Immature natural killer cell (primary cell): ENCODE measurements around the gene ZNF665. TPM values are rescaled to one million over a fixed set of nuclear protein-coding genes. Genes with fewer than 3 reads are reported as not detected.
"Not testable (repeated sequence)": the region's sequence is repeated elsewhere in the genome, so short reads cannot be mapped to it uniquely, and the experiment has no call there.

Source experiments
- DNase-seq, 3 donors: peaks; one replicate each; pipeline ENCODE4 v3.0.0; 2022; ENCODE audit warnings: mixed read lengths in 1 of 3
- H3K27ac Mint-ChIP-seq, 6 donors: one replicate each; pipeline ENCODE4 v1.8.0; 2020; ENCODE audit warnings: mixed read lengths in 6 of 6, mild to moderate bottlenecking in 5 of 6, inconsistent platforms in 4 of 6, moderate library complexity in 3 of 6
- H3K27me3 Mint-ChIP-seq, 3 donors: one replicate each; pipeline ENCODE4 v1.8.0; 2020 to 2021; ENCODE audit warnings: low read depth in 3 of 3, mild to moderate bottlenecking in 3 of 3, mixed read lengths in 3 of 3, moderate library complexity in 3 of 3, inconsistent platforms in 1 of 3
- H3K36me3 Mint-ChIP-seq, 3 donors: one replicate each; pipeline ENCODE4 v1.8.0; 2020; ENCODE audit warnings: mixed read lengths in 3 of 3, inconsistent platforms in 2 of 3, mild to moderate bottlenecking in 2 of 3
- H3K4me1 Mint-ChIP-seq, 2 donors: one replicate each; pipeline ENCODE4 v1.8.0; 2020; ENCODE audit warnings: inconsistent platforms in 2 of 2, mild to moderate bottlenecking in 2 of 2, mixed read lengths in 2 of 2, moderate library complexity in 1 of 2
- H3K4me3 Mint-ChIP-seq, 5 donors: one replicate each; pipeline ENCODE4 v1.8.0; 2020; ENCODE audit warnings: mild to moderate bottlenecking in 5 of 5, mixed read lengths in 5 of 5, inconsistent platforms in 3 of 5, moderate library complexity in 3 of 5
- H3K9me3 Mint-ChIP-seq, 6 donors: one replicate each; pipeline ENCODE4 v1.8.0; 2020; ENCODE audit warnings: mild to moderate bottlenecking in 6 of 6, mixed read lengths in 6 of 6, inconsistent platforms in 4 of 6, moderate library complexity in 3 of 6
- polyA plus RNA-seq, 3 donors: library from polyadenylated mRNA; unstranded; fragments of 300-500 nt; fragmentation: Illumina TruSeq; gene quantifications; one replicate each; pipeline ENCODE4 v1.2.3, GENCODE V29; 2021

ZNF665 gene
- polyA plus RNA-seq, 3 donors from 2014 or later = 7.6 to 12.8 (median 11.2) TPM

DNA sequence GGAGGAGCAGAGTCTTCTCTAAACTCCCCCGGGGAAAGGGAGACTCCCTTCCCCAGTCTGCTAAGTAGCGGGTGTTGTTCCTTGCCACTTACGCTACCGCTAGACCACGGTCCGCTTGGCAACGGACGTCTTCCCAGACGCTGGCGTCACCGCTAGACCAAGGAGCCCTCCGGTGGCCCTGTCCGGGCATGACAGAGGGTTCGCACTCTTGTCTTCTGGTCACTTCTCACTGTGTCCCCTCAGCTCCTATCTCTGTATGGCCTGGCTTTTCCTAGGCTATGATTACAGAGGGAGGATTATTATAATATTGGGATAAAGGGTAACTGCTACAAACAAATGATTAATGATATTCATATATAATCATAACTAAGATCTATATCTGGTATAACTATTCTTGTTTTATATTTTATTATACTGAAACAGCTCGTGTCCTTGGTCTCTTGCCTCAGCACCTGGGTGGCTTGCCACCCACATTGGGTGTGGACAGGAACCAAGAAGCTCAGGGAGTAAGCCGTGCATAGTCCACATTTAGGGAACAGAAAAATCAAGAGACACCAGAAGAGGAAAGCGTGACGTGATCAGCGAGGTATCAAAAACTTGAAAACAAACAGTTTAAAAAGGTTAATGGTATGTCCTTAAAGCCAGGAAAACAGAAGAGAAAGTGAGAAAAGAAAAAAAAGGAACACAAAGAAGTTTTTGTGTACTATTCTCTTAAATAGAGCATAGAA lies 7.8 kb downstream of the ZNF665 start:
- not testable (repeated sequence) for H3K9me3 Mint-ChIP-seq, H3K4me1 Mint-ChIP-seq, DNase-seq, H3K27me3 Mint-ChIP-seq, H3K4me3 Mint-ChIP-seq, H3K27ac Mint-ChIP-seq
- peaks cover 4 to 36% (median 22%) of the 10 kb centered on the region in 3 donors for H3K36me3 Mint-ChIP-seq

DNA sequence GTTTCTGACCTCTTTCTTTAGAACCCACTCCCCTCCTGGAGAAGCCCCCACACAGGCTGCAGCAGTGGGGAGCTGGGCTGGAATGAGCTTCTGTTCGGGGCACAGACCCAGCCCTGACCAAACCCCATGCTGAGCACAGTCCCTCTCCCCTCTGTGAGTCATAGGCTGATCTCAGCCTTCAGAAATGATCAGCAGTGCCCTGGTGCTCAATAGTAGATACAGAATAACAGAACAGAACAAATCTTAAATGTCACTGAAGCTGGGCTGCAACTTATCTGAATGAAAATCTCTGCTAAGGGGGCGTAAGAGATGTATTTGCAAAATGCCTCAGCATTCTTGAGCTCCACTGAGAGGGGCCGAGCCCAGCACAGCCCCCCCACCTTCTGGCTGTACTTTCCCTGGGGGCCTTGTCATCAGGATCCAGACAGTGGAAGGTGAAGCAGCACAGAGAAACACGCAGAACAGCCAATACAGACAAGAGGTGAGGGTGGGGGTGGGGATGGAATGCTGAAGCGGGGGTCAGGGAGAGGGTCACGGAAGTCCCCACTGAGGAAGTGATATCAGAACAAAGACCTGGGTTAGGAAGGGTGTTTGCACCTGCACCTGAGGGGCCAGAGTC lies 9.9 kb downstream of the ZNF665 start:
- H3K36me3 Mint-ChIP-seq = peaks cover 10 to 44% (median 31%) of the 10 kb centered on the region in 3 donors
- H3K4me3 Mint-ChIP-seq = no peak overlapping the region
- no peaks in the 10 kb centered on the region for H3K27me3 Mint-ChIP-seq
- DNase-seq = no peak
- peaks cover 0 to 6% (median under 1%) of the 10 kb centered on the region in 6 donors for H3K9me3 Mint-ChIP-seq
- H3K4me1 Mint-ChIP-seq = peaks cover 0 to 4% of the 10 kb centered on the region in 2 donors
- H3K27ac Mint-ChIP-seq = no peak overlapping the region

DNA sequence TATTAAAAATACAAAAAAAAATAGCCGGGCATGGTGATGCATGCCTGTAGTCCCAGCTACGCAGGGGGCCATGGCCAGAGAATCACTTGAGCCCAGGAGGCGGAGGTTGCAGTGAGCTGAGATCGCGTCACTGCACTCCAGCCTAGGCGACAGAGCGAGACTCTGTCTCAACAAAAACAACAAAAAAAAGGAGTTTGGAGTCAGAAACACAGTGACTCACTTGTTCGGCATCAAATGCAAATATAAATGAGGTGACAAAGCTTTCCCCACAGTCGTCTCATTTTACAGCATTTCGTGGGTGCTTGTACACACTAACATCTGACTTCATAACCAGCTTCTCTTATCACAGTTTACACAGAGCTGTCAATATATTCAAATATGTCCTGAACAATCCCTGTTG lies 11.0 kb downstream of the ZNF665 start:
- no peak for DNase-seq
- no peaks in the 10 kb centered on the region for H3K27me3 Mint-ChIP-seq
- H3K9me3 Mint-ChIP-seq = peaks cover 0 to 9% (median 4%) of the 10 kb centered on the region in 6 donors
- peaks cover 14 to 52% (median 39%) of the 10 kb centered on the region in 3 donors for H3K36me3 Mint-ChIP-seq
- H3K4me1 Mint-ChIP-seq = peaks cover 0 to 4% of the 10 kb centered on the region in 2 donors
- no peak overlapping the region for H3K27ac Mint-ChIP-seq
- H3K4me3 Mint-ChIP-seq = no peak overlapping the region

DNA sequence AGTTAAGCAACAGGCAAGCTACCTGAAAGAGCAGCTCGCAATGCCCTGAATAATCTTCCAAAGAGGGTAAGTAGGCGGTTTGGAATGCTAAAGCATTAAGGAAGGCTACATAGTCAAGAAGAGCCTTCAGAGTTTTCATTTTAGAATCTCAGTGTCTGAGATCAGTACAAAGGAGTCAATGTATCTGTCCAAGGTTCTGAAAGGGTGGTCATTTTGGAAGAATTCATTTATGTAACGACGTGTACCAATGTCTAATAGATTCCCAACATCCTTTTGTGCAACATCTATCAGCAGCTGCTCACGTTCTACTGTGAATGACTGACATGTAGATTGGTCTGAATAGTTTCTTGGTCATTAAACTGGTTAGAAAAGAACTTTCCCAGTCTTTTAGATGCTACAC lies 15.2 kb downstream of the ZNF665 start:
- Mint-ChIP-seq H3K27me3 (peaks cover 0 to 4% (median 0%) of the 10 kb centered on the region in 3 donors), H3K4me1 (peaks cover 0 to 4% of the 10 kb centered on the region in 2 donors), H3K27ac (no peak overlapping the region), H3K4me3 (no peak overlapping the region), H3K9me3 (peaks cover 7 to 24% (median 13%) of the 10 kb centered on the region in 6 donors), H3K36me3 (peaks cover 29 to 69% (median 63%) of the 10 kb centered on the region in 3 donors)
- DNase-seq = no peak

DNA sequence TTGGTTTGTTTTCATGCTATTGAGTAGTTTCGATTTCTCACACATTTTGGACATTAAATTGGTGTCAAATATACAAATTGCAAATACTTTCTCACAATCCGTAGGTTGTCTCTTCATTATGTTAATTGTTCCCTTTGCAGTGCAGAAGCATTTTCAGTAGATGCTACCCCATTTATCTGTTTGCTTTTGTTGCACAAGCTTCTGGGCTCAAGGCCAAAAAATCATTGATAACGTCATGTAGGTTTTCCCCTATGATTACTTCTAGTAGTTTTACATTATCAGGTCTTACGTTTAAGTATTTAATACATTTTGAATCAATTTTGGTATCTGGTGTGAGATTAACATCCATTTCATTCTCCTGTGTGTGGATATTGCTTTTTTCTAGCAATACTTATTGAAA lies 20.3 kb downstream of the ZNF665 start:
- Mint-ChIP-seq H3K4me3 (no peak overlapping the region), H3K27ac (no peak overlapping the region), H3K9me3 (peaks cover 16 to 57% (median 39%) of the 10 kb centered on the region in 6 donors), H3K27me3 (peaks cover 0 to 4% (median 0%) of the 10 kb centered on the region in 3 donors), H3K36me3 (peaks cover 34 to 61% (median 42%) of the 10 kb centered on the region in 3 donors), H3K4me1 (no peaks in the 10 kb centered on the region)
- no peak for DNase-seq

DNA sequence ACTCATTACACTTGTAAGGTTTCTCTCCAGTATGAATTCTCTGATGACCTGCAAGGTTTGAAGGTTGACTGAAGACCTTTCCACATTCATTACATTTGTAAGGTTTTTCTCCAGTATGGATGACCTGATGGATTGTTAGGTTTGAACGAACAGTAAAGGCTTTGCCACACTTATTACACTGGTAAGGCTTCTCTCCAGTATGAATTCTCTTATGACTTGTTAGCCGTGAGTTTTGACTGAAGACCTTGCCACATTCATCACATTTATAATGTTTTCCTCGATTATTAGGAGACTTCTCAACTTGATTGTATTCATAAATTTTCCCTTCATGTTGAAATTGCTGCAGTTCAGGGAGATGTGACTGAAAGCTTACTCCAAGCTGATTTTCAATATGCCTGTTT lies 27.5 kb downstream of the ZNF665 start:
- no peak overlapping the region for H3K4me3 Mint-ChIP-seq
- no peaks in the 10 kb centered on the region for H3K27me3 Mint-ChIP-seq
- no peak for DNase-seq
- H3K36me3 Mint-ChIP-seq = peaks cover 26 to 34% (median 26%) of the 10 kb centered on the region in 3 donors
- H3K9me3 Mint-ChIP-seq = peaks cover 37 to 78% (median 74%) of the 10 kb centered on the region in 6 donors
- no peak overlapping the region for H3K27ac Mint-ChIP-seq
- H3K4me1 Mint-ChIP-seq = no peaks in the 10 kb centered on the region

DNA sequence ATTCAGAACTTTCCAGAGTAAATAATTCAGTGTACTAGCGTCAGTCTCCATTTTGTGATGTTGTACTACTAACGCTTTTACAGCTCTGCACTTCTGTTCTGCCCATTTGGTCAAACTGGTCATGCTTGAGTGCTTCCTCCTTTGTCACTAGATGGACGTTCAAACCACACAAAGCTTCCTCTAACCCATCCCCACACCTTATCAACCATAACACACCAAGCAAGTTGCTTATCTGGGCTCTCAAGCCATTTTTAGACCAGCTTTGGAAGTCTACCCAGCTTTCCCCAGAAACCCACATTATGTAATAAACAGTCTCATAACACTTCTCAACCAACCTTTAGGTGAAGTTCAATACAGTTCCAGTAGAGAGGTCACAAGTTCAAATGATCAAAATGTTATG lies 32.0 kb downstream of the ZNF665 start:
- no peak for DNase-seq
- peaks cover 19 to 20% of the 10 kb centered on the region in 2 donors for H3K4me1 Mint-ChIP-seq
- H3K9me3 Mint-ChIP-seq = peaks cover 24 to 57% (median 48%) of the 10 kb centered on the region in 6 donors
- H3K36me3 Mint-ChIP-seq = peaks cover 26 to 34% (median 27%) of the 10 kb centered on the region in 3 donors
- H3K4me3 Mint-ChIP-seq = peak overlapping the region in 2 of 5 donors; percentile 28 to 36
- no peak overlapping the region for H3K27ac Mint-ChIP-seq
- peaks cover 8 to 15% (median 13%) of the 10 kb centered on the region in 3 donors for H3K27me3 Mint-ChIP-seq

DNA sequence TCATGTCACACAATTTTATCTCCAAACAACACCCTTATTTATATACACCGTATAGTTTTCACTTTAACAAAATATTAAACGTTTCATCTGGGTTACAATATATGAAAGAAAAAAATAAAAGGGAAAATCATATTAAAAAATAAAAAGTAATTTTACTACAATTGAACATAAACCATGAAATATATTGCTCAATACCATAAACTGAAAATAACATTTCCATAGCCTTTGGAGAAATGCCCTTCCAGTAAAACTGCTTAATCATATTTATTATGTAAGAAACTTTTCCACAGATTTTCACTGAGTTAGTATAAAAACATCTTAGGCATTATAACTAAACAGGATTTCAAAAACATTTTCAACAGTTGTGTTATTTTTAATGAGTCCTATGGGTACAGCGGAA lies 32.8 kb downstream of the ZNF665 start:
- Mint-ChIP-seq H3K9me3 (peaks cover 17 to 49% (median 41%) of the 10 kb centered on the region in 6 donors), H3K4me3 (peak overlapping the region in 2 of 5 donors; percentile 70 to 80), H3K27ac (no peak overlapping the region), H3K27me3 (peaks cover 8 to 15% (median 13%) of the 10 kb centered on the region in 3 donors), H3K36me3 (peaks cover 19 to 28% (median 23%) of the 10 kb centered on the region in 3 donors), H3K4me1 (peaks cover 20 to 22% of the 10 kb centered on the region in 2 donors)
- no peak for DNase-seq

DNA sequence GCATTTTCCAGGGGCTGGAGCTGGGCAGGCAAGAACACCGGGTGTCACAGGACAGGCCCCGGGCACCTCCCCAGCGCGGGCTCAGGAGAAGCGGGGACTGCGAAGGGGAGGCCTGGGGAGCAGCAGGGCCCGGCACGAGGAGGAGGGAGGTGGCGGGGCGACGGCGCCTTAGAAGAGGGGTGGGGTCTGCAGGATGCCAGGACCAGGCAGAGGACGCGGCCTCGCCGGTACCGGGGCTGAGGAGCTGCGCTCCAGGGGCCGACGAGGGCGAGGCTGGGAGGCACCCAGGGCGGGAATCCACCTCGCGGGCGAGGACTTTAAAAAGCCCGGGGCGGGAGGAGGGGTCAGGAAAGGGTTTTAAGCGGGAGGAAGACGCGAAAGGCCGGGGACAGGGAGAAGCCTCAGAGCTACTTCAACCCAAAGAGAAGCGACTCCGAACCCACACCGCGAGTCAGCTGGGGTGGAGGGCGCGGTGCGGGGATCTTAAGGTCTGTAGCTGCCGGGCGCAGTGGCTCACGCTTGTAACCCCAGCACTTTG lies 35.0 kb downstream of the ZNF665 start:
- H3K4me1 Mint-ChIP-seq = peaks cover 29 to 38% of the 10 kb centered on the region in 2 donors
- peaks cover 32 to 40% (median 36%) of the 10 kb centered on the region in 3 donors for H3K36me3 Mint-ChIP-seq
- H3K27me3 Mint-ChIP-seq = peaks cover 8 to 15% (median 15%) of the 10 kb centered on the region in 3 donors
- peak; percentile 0 to 29 (median 21) for DNase-seq
- H3K9me3 Mint-ChIP-seq = peaks cover 7 to 40% (median 27%) of the 10 kb centered on the region in 6 donors
- peak overlapping the region; percentile 70 to 90 (median 85) for H3K4me3 Mint-ChIP-seq
- peak overlapping the region; percentile 41 to 85 (median 76) for H3K27ac Mint-ChIP-seq

DNA sequence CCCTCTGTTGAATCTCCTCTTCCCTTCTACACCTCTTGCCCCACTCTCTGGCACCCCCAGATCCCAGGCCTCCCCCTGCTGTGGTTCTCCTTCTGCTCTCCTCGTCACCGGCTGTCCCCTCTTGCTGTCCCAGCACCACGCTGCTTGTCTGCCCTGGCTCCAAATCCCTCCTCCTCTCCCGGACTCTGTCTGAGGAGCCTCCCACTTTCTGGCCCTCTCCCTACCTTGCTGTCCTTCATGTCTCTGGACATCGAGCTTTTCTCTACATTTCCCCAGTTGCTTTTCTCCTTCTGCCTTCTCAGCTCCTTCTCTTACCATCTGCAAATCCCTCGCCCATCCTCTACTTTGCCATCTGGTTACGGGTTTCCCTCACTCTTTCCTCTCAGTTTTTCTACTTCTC lies 35.5 kb downstream of the ZNF665 start:
- Mint-ChIP-seq H3K27me3 (peaks cover 8 to 15% (median 15%) of the 10 kb centered on the region in 3 donors), H3K36me3 (peaks cover 37 to 46% (median 40%) of the 10 kb centered on the region in 3 donors), H3K27ac (peak overlapping the region; percentile 41 to 85 (median 73)), H3K9me3 (peaks cover 7 to 39% (median 24%) of the 10 kb centered on the region in 6 donors), H3K4me3 (peak overlapping the region; percentile 70 to 90 (median 85)), H3K4me1 (peaks cover 29 to 42% of the 10 kb centered on the region in 2 donors)
- DNase-seq = no peak

DNA sequence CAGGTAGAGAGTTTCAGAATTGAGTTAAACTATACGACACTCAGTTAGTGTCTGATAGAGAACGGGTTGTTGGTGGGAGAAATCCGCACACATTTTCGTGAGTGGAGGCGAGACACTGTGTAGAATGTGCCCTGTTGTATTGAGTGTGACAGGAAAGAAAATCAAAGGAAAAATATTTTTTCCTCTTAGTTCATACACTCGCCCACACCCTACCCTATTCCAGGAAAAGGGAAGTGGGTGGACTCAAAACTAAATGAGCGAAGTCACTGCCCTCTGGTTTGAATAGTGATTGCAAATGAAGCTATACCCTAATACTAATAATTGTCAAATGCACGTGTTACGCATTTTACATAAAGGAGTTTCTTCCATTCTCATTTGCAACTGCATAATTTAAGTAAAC lies 36.3 kb downstream of the ZNF665 start:
- no peak for DNase-seq
- H3K27ac Mint-ChIP-seq = peak overlapping the region in 5 of 6 donors; percentile 41 to 85 (median 78)
- peaks cover 7 to 42% (median 21%) of the 10 kb centered on the region in 6 donors for H3K9me3 Mint-ChIP-seq
- H3K27me3 Mint-ChIP-seq = peaks cover 8 to 15% (median 15%) of the 10 kb centered on the region in 3 donors
- H3K4me1 Mint-ChIP-seq = peaks cover 29 to 42% of the 10 kb centered on the region in 2 donors
- H3K36me3 Mint-ChIP-seq = peaks cover 40 to 50% (median 41%) of the 10 kb centered on the region in 3 donors
- H3K4me3 Mint-ChIP-seq = peak overlapping the region; percentile 70 to 90 (median 85)

DNA sequence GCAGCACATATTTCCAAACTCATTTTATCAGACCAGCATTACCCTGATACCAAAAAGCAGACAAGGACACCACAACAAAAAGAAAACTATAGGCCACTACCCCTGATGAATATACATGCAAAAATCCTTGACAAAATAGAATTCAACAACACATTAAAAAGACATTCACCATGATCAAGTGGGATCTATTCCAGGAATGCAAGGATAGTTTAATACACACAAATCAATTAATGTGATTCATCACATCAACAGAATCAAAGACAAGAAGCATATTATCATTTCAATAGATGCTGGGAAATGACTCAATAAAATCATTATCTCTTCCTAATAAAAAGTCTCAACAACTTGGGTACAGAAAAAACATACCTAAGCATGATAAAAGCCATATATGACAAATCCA lies 45.5 kb downstream of the ZNF665 start:
- Mint-ChIP-seq H3K4me3 (no peak overlapping the region), H3K27ac (no peak overlapping the region), H3K9me3 (peaks cover 57 to 89% (median 79%) of the 10 kb centered on the region in 6 donors), H3K27me3 (peaks cover 0 to 5% (median 2%) of the 10 kb centered on the region in 3 donors), H3K4me1 (peaks cover 0 to 6% of the 10 kb centered on the region in 2 donors), H3K36me3 (peaks cover 66 to 89% (median 82%) of the 10 kb centered on the region in 3 donors)
- DNase-seq = no peak

DNA sequence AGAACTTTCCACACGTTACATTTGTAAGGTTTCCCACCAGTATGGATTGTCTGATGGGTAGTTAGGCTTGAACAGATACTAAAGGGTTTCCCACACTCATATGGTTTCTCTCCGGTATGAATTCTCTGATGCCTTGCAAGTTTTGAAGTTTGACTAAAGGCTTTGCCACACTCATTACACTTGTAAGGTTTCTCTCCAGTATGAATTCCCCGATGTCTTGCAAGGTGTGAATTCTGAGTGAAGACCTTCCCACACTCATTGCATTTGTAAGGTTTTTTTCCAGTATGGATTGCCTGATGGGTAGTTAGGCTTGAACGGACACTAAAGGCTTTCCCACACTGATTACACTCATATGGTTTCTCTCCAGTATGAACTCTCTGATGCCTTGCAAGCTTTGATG lies 52.8 kb downstream of the ZNF665 start:
- peaks cover 51 to 93% (median 89%) of the 10 kb centered on the region in 6 donors for H3K9me3 Mint-ChIP-seq
- H3K4me3 Mint-ChIP-seq = no peak overlapping the region
- H3K27me3 Mint-ChIP-seq = peaks cover 3 to 5% (median 4%) of the 10 kb centered on the region in 3 donors
- H3K36me3 Mint-ChIP-seq = peaks cover 41 to 53% (median 42%) of the 10 kb centered on the region in 3 donors
- no peak for DNase-seq
- peaks cover 0 to 6% of the 10 kb centered on the region in 2 donors for H3K4me1 Mint-ChIP-seq
- no peak overlapping the region for H3K27ac Mint-ChIP-seq
